Suprapubic skin (tissue), 4 donors: ENCODE measurements around the gene FRMPD4.

Experiments used
- CTCF ChIP-seq, 2 donors: fragments of 200-600 bp in 1 of 2; fragments of 450-650 bp in 1 of 2; sonication (generic) in 1 of 2; IDR thresholded peaks; one replicate each; pipeline ENCODE4 v1.5.1; 2016 to 2019; ENCODE audit warnings: antibody characterized with exemption in 2 of 2, mild to moderate bottlenecking in 1 of 2, moderate library complexity in 1 of 2
- EP300 ChIP-seq: sonication (generic); formaldehyde crosslinking; IDR thresholded peaks from one replicate; pipeline ENCODE4 v1.6.1; 2017; ENCODE audit warnings: antibody characterized with exemption
- POLR2A ChIP-seq, 2 donors: fragments of 450-650 bp; IDR thresholded peaks; one replicate each; pipeline ENCODE4 v1.6.1; 2017; ENCODE audit warnings: antibody characterized with exemption in 2 of 2, mild to moderate bottlenecking in 2 of 2, moderate library complexity in 2 of 2
- POLR2AphosphoS5 ChIP-seq, 3 donors: sonication (generic); formaldehyde crosslinking; IDR thresholded peaks; one replicate each; pipeline ENCODE4 v1.6.1; 2017; ENCODE audit warnings: antibody characterized with exemption in 3 of 3

- TF ChIP-seq POLR2A (IDR thresholded peaks at IDR 0.05) (no peak), CTCF (IDR thresholded peaks at IDR 0.05) (no peak), POLR2AphosphoS5 (IDR thresholded peaks at IDR 0.05) (no peak), EP300 (no peak)
Measured at GRCh38 chrX:12564221-12564620, 425.9 kb downstream of the FRMPD4 start.
